Epithelial cell of proximal tubule (primary cell): Measurements from ENCODE around the gene RHBDF2. TPM values are rescaled to one million over a fixed set of nuclear protein-coding genes. Genes with fewer than 3 reads are reported as not detected.

Experiments used
- DNase-seq: peaks from one replicate; pipeline ENCODE4 v3.0.0-alpha.2; 2011; ENCODE audit warnings: low read depth
- H3K4me3 ChIP-seq: 2 replicates; pipeline ENCODE4 v1.5.1; 2011; ENCODE audit warnings: low read depth, mild to moderate bottlenecking, low read length
- total RNA-seq: library from RNA; depleted of rRNA; stranded (reverse); fragments of >200 nt; gene quantifications from 2 replicates; pipeline ENCODE4 v1.2.3, GENCODE V29; 2015
- TF ChIP-seq, protein P1 (sequence below): conservative IDR thresholded peaks from 2 replicates; pipeline ENCODE4 v1.5.1; 2012; ENCODE audit warnings: low read depth, mild to moderate bottlenecking, low read length

Gene RHBDF2
- total RNA-seq, result 35.2 and 101 TPM in 2 replicates

DNA sequence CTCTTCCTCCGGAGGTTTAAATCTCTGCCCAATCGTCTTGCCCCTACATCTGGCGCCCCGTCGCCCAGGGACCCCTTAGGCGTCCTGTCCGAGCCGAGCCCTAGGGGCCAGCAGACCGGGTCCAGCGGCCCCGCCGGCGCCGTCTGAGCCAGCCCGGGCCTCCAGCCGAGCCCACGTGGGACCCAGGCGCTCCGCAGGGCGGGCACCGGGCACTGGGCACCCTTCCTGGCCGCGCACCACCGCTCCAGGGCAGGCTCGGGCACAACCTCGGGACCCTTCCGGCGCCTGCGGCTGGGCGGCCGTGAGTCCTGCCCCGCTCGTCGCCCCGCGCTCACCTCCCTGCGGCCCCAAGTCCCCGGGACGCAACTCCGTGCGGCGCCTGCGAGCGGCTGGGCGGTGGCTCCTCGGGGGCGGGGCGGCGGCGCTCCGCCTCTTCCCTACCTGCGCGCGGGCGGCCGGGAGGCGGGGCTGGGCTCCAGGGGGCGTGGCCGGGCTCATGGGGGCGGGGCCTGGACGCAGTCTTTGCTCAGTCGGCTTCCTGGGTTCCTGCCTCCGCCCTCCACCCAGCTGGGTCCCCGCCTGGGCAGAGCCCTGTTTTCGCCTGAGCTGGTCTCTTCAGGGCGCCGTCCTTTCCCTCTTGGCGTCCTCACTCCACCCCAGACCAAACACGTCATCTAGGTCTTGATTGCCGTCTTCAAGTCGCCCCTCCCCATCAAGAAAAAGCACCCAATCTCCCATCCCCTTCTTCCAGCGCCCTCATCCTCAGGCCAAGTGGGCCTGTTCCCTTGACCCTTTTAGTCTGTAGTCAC is at the start of gene RHBDF2:
RHBDF2 (minus strand) TSS at position 406 of the 809 bp plus-strand sequence. CDS start 19,899 bp downstream, outside the sequence.
- no peak for DNase-seq
- H3K4me3 ChIP-seq, result peak within 1 kb of the TSS; percentile 95
- TF ChIP-seq, protein P1, sequence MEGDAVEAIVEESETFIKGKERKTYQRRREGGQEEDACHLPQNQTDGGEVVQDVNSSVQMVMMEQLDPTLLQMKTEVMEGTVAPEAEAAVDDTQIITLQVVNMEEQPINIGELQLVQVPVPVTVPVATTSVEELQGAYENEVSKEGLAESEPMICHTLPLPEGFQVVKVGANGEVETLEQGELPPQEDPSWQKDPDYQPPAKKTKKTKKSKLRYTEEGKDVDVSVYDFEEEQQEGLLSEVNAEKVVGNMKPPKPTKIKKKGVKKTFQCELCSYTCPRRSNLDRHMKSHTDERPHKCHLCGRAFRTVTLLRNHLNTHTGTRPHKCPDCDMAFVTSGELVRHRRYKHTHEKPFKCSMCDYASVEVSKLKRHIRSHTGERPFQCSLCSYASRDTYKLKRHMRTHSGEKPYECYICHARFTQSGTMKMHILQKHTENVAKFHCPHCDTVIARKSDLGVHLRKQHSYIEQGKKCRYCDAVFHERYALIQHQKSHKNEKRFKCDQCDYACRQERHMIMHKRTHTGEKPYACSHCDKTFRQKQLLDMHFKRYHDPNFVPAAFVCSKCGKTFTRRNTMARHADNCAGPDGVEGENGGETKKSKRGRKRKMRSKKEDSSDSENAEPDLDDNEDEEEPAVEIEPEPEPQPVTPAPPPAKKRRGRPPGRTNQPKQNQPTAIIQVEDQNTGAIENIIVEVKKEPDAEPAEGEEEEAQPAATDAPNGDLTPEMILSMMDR, result no peak

DNA sequence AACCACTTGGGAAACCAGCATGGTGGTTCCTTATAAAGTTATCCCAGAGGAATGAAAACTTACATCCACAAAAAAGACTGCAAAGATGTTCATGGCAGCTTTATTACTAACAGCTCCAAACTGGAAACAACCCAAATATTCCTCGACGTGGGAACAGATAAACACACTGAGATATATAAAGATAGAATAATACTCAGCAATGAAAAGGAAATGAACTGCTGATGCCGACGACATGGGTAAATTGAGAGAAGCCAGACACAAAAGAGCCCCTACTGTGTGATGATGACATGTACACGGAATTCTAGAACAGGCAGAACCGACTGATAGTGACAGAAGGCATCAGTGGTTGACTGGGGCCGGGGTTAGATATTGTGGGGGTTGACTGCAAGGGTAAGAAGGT is 48.3 kb upstream of the RHBDF2 start:
- TF ChIP-seq, protein P1, result no peak
- no peak for DNase-seq
- H3K4me3 ChIP-seq, result no peak overlapping the region

DNA sequence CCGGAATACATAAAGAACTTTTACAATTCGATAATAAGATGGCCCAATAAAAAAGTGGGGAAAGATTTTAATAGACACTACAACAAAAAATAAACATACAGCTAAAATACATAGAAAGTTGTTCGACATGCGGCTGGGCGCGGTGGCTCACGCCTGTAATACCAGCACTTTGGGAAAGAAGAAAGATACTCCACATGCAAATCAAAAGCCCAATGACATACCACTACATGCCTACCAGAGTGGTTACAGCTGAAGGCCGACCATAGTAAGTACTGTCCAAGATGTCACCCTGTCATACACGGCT is 47.9 kb upstream of the RHBDF2 start:
- H3K4me3 ChIP-seq, result no peak overlapping the region
- DNase-seq, result no peak
- TF ChIP-seq, protein P1, result no peak

DNA sequence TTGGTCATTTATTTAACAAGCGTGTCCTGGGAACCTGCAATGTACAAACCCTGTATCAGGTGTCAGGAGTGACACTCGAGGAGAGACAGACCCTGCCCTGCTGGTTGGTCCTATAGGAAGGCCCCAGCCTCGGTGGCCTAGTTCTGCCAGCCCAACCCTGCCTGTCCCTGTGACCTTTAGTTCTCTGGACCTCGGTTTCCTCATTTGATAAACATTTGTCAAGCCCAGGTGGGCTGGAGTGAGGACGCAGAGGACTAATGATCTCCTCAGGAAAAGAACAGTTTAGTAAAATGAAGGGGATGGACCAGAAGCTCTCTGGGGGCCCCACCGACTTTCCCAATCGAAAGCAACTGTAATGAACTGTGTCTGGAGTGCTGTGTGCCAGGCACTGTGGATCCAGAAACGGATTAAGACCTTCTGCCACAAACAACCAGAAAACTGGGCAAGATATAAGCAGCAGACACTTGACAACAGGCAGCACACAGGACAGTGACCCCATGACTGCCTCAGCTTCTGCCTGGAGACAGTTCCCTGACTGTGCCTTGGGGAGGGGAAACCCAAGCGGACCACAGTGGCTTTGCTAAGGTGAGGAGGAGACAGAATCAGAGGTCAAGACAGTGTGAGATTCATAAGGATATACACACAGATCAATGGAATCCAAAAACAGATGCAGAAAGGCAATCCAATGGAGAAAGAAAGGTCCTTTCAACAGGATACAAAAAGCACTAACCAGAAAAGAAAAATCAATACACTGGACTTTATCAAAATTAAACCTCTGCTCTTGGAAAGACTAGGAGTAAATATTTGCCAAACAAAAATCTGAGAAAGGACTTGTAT is 47.4 kb upstream of the RHBDF2 start:
- no peak for DNase-seq
- H3K4me3 ChIP-seq, result no peak overlapping the region
- TF ChIP-seq, protein P1, result no peak

DNA sequence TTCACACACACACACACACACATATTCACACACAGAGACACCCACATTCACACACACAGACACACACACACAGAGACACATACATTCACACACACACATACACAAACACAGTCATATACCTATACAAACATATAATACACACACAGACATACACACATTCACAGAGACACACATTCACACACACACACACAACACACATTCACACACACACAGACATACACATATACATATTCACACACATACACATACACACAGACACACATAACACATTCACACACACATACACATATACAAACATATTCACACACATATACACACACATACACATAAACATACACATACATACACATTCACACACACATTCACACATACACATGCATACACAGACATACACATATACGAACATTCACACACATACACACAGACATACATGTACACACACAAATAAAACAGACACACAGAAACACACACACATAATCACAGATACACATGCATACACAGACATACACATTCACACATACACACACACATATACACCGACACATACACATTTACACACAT is 46.5 kb upstream of the RHBDF2 start:
- no peak overlapping the region for H3K4me3 ChIP-seq
- no peak for DNase-seq
- TF ChIP-seq, protein P1, result no peak

DNA sequence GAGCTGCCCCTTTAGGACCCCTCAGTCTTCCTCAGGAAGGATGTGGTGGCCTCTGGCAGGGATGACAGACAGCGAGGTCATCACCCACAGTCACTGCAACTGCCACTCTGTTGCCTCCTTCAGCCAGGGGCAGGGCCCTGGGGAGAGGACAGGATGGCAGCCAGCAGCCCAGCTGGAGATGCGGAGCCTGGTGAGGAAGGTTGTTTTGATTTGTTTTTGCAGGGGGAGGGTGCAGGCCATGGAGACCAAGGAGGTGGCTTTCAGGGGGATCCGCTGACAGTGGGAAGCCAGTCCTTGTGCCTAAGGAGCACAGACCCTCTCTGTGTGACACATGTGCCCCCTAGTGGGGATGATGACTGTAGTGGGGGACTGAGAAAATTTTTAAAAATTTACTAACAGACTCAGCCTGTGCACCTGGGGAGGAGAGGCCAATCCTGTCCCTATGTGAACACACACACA is 46.0 kb upstream of the RHBDF2 start:
- no peak overlapping the region for H3K4me3 ChIP-seq
- DNase-seq, result no peak
- TF ChIP-seq, protein P1, result peak; percentile 74
